ENCODE data around the gene ERGIC3.

Gene ERGIC3

DNA sequence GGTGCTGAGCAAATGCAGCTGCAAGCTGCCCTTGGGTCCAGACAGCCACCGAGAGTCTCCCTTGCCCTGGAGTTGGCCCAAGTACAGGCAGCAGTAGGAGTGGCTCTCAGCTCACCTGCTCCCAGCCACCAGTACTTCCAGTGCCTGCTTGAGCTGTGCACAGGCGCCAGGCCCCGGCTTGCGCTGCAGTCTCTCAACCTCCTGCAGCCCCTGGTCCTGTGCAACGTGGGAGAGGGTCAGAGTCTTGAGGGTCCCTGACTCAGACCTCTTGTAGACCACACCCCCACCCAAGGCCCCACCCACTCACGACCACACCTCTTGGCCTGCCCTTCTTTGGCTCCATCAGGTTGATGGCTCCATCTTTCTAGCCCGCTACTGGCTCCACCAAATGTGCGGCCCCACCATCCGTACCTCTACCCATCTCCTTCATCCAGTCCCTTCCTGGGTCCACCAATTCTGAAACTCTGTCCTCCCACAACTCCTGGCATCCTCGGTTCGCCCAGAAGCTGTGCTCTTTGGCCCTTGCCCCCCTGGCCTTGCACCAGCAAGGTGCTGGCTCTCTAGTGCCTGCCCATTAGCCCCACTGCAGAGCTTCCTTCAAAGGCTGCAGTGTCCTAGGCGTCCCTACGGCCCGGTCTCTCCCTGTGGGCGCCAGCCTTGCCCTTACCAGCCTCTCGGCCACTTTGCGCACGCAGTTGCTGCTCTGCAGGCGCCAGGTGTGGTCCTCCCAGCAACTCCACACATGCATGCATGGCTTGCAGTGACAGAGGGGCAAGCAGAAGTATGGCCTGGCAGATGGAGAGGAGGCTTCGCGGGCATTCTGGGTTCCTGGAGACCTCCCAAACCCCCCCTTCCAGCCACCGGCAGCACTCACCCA lies 57.3 kb downstream of the ERGIC3 start:
- Histone ChIP-seq H3K27me3 (ENCODE audit: insufficient read depth, poor library complexity, severe bottlenecking) (peaks cover 9% of the 10 kb centered on the region), H3K36me3 (ENCODE audit: low read depth) (no peaks in the 10 kb centered on the region), H3K4me1 (ENCODE audit: insufficient read depth, poor library complexity, severe bottlenecking) (no peaks in the 10 kb centered on the region), H3K9me3 (ENCODE audit: severe bottlenecking) (no peaks in the 10 kb centered on the region), H3K4me3 (ENCODE audit: severe bottlenecking) (no peak overlapping the region), H3K27ac (ENCODE audit: poor library complexity, severe bottlenecking) (no peak overlapping the region)
- peak; percentile 84 for DNase-seq (ENCODE audit: low spot score)
- TF ChIP-seq, protein P1, sequence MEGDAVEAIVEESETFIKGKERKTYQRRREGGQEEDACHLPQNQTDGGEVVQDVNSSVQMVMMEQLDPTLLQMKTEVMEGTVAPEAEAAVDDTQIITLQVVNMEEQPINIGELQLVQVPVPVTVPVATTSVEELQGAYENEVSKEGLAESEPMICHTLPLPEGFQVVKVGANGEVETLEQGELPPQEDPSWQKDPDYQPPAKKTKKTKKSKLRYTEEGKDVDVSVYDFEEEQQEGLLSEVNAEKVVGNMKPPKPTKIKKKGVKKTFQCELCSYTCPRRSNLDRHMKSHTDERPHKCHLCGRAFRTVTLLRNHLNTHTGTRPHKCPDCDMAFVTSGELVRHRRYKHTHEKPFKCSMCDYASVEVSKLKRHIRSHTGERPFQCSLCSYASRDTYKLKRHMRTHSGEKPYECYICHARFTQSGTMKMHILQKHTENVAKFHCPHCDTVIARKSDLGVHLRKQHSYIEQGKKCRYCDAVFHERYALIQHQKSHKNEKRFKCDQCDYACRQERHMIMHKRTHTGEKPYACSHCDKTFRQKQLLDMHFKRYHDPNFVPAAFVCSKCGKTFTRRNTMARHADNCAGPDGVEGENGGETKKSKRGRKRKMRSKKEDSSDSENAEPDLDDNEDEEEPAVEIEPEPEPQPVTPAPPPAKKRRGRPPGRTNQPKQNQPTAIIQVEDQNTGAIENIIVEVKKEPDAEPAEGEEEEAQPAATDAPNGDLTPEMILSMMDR (IDR thresholded peaks at IDR 0.05; ENCODE audit: poor library complexity, severe bottlenecking), result no peak
- ATAC-seq (ENCODE audit: low read depth), result peak; percentile 8; the same call in 1 of the 3 replicates

DNA sequence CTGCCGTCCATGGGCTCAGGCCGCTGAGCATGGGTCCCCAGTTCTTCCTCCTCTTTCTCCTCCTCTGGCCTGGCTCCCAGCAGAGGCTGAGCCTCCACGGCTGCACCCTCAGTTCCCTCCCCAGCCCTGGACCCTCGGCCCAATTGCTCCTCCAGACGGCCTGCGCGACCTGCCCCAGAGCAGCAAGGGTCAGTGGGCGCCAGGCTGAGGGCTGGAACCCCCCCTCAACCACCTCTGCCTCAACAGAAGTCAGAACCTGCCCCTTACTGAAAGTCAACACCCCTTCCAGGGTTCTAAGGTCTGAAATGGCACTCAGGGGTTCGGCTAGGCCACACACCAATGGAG lies 57.9 kb downstream of the ERGIC3 start:
- no peaks in the 10 kb centered on the region for H3K36me3 ChIP-seq (ENCODE audit: low read depth)
- H3K9me3 ChIP-seq (ENCODE audit: severe bottlenecking), result no peaks in the 10 kb centered on the region
- ATAC-seq (ENCODE audit: low read depth), result no peak
- no peaks in the 10 kb centered on the region for H3K4me1 ChIP-seq (ENCODE audit: insufficient read depth, poor library complexity, severe bottlenecking)
- H3K27ac ChIP-seq (ENCODE audit: poor library complexity, severe bottlenecking), result no peak overlapping the region
- TF ChIP-seq, protein P1 (IDR thresholded peaks at IDR 0.05; ENCODE audit: poor library complexity, severe bottlenecking), result no peak
- peak; percentile 80 for DNase-seq (ENCODE audit: low spot score)
- H3K4me3 ChIP-seq (ENCODE audit: severe bottlenecking), result no peak overlapping the region
- H3K27me3 ChIP-seq (ENCODE audit: insufficient read depth, poor library complexity, severe bottlenecking), result peaks cover 9% of the 10 kb centered on the region

- no peak for ATAC-seq (ENCODE audit: low read depth)
- Histone ChIP-seq H3K9me3 (ENCODE audit: severe bottlenecking) (no peaks in the 10 kb centered on the region), H3K4me1 (ENCODE audit: insufficient read depth, poor library complexity, severe bottlenecking) (no peaks in the 10 kb centered on the region), H3K4me3 (ENCODE audit: severe bottlenecking) (peak overlapping the region; percentile 22), H3K36me3 (ENCODE audit: low read depth) (no peaks in the 10 kb centered on the region), H3K27me3 (ENCODE audit: insufficient read depth, poor library complexity, severe bottlenecking) (peaks cover 9% of the 10 kb centered on the region), H3K27ac (ENCODE audit: poor library complexity, severe bottlenecking) (no peak overlapping the region)
- peak; percentile 84 for DNase-seq (ENCODE audit: low spot score)
- TF ChIP-seq, protein P1 (IDR thresholded peaks at IDR 0.05; ENCODE audit: poor library complexity, severe bottlenecking), result no peak
These were observed 58.5 kb downstream of the ERGIC3 start for GRCh38 chr20:35600176-35600992.

DNA sequence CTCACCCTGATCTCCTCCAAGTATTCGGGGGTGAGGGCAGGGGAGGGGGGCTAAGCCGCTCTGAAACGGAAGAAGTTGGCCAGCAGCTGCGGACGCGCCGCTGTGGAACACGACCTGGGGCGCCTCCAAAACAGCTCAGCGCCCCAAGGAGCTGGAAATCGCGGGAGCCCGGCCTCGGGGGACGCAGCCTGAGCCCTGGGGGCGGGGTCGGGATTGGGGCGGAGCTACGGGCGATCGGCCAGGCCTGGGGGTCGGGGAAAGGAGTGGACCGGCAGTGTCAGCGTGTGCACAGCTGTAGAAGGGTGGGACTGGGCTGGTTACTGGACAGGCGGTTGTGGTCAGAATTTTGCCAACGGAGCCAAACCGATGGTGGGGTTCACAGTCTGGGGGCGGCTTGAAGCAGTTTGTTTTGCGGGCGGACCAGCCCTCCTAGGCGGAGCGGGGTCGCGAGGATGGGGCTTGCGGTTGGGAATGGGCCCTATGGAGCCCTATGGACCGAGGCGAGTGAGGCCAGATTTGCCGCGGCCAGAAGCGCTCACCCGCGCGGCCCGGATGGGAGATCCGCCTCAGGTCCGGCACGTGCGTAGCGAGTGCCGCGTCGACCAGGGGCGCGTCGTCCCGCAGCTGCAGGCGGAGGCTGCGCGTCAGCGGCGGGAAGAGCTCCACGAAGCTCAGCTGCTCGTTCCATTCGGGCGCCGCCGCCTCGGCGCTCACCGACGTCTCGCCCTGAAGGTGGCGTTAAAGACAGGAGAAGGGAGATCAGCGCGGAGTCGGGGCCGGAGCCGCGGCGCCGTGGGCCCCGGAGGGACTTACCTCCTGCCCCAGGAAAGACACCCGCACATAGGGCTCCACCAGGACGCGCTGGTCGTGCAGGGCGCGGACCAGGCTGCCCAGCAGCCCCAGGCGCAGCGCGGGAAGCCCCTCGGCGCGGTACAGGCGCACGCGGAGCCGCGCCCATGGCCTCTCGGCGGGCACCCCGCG lies 59.4 kb downstream of the ERGIC3 start:
- Histone ChIP-seq H3K27ac (ENCODE audit: poor library complexity, severe bottlenecking) (no peak overlapping the region), H3K36me3 (ENCODE audit: low read depth) (no peaks in the 10 kb centered on the region), H3K9me3 (ENCODE audit: severe bottlenecking) (no peaks in the 10 kb centered on the region), H3K27me3 (ENCODE audit: insufficient read depth, poor library complexity, severe bottlenecking) (peaks cover 9% of the 10 kb centered on the region), H3K4me3 (ENCODE audit: severe bottlenecking) (peak overlapping the region; percentile 22), H3K4me1 (ENCODE audit: insufficient read depth, poor library complexity, severe bottlenecking) (no peaks in the 10 kb centered on the region)
- peak; percentile 76 for ATAC-seq (ENCODE audit: low read depth)
- TF ChIP-seq, protein P1 (IDR thresholded peaks at IDR 0.05; ENCODE audit: poor library complexity, severe bottlenecking), result peak; percentile 92
- DNase-seq (ENCODE audit: low spot score), result peak; percentile 91
